Breast epithelium (tissue), 4 donors: ENCODE data around the gene RNASET2. TPM values are rescaled to one million over a fixed set of nuclear protein-coding genes. Genes with fewer than 3 reads are reported as not detected.

ENCODE experiments used
- DNase-seq, 2 donors: peaks; one replicate each; pipeline ENCODE4 v3.0.0-alpha.2; 2019; ENCODE audit warnings: low spot score in 2 of 2
- H3K27ac ChIP-seq, 2 donors: fragments of 200-600 bp; sonication (generic) in 1 of 2; one replicate each; pipeline ENCODE4 v1.5.1; 2016 to 2019; ENCODE audit warnings: mild to moderate bottlenecking in 1 of 2
- H3K27me3 ChIP-seq, 2 donors: fragments of 200-600 bp; sonication (generic) in 1 of 2; one replicate each; pipeline versions ENCODE4 v1.5.1 to v1.6.0; 2017 to 2019; ENCODE audit warnings: control low read depth in 1 of 2, mild to moderate bottlenecking in 1 of 2
- H3K36me3 ChIP-seq: fragments of 200-600 bp; one replicate; pipeline ENCODE4 v1.5.1; 2019
- H3K4me1 ChIP-seq, 2 donors: fragments of 200-600 bp; sonication (generic); one replicate each; pipeline ENCODE4 v1.5.1; 2016 to 2019; ENCODE audit warnings: control low read depth in 1 of 2
- H3K4me3 ChIP-seq, 3 donors: fragments of 200-600 bp; sonication (generic); 1 replicate in 2 of 3; 2 replicates in 1 of 3; pipeline ENCODE4 v1.5.1; 2016 to 2019; ENCODE audit warnings: mild to moderate bottlenecking in 3 of 3, moderate library complexity in 2 of 3
- H3K9me3 ChIP-seq, 2 donors: fragments of 200-600 bp; sonication (generic) in 1 of 2; one replicate each; pipeline ENCODE4 v1.5.1; 2016 to 2019; ENCODE audit warnings: control low read depth in 1 of 2
- CTCF ChIP-seq, 3 donors: fragments of 450-650 bp; IDR thresholded peaks; one replicate each; pipeline ENCODE4 v1.5.1; 2016 to 2017; ENCODE audit warnings: antibody characterized with exemption in 3 of 3, mild to moderate bottlenecking in 3 of 3, moderate library complexity in 3 of 3
- POLR2A ChIP-seq: fragments of 450-650 bp; IDR thresholded peaks from one replicate; pipeline ENCODE4 v1.6.1; 2016; ENCODE audit warnings: antibody characterized with exemption, mild to moderate bottlenecking, moderate library complexity
- POLR2AphosphoS5 ChIP-seq, 3 donors: sonication (generic); formaldehyde crosslinking; IDR thresholded peaks; one replicate each; pipeline ENCODE4 v1.6.1; 2017; ENCODE audit warnings: antibody characterized with exemption in 3 of 3
- intact Hi-C: fragments of 100-400 bp; cut with DNase I; formaldehyde crosslinking; loops from one replicate; pipeline ENCODE4 v1.15.1; 2023; ENCODE audit warnings: low total_unique reads
- total RNA-seq, 3 donors: library from RNA; depleted of rRNA; stranded (reverse); fragments of >200 nt; gene quantifications; one replicate each; pipeline ENCODE4 v1.1.0, GENCODE V29; 2016

The RNASET2 gene
- total RNA-seq, 3 donors from 2014 or later: 35.1 to 82.9 (median 80.6) TPM

- Histone ChIP-seq H3K4me1 (no peaks in the 10 kb centered on the region), H3K9me3 (no peaks in the 10 kb centered on the region), H3K27ac (no peak overlapping the region), H3K36me3 (no peaks in the 10 kb centered on the region), H3K4me3 (no peak overlapping the region), H3K27me3 (no peaks in the 10 kb centered on the region)
- DNase-seq: no peak
- intact Hi-C loops: no loop called here
- TF ChIP-seq CTCF (IDR thresholded peaks at IDR 0.05) (no peak), POLR2A (no peak), POLR2AphosphoS5 (IDR thresholded peaks at IDR 0.05) (no peak)
These were observed 45.1 kb downstream of the RNASET2 start for GRCh38 chr6:166911248-166911677.

- Histone ChIP-seq H3K27me3 (no peaks in the 10 kb centered on the region), H3K4me1 (no peaks in the 10 kb centered on the region), H3K27ac (no peak overlapping the region), H3K36me3 (no peaks in the 10 kb centered on the region), H3K4me3 (no peak overlapping the region), H3K9me3 (no peaks in the 10 kb centered on the region)
- DNase-seq: no peak
- intact Hi-C loops: no loop called here
- TF ChIP-seq POLR2AphosphoS5 (IDR thresholded peaks at IDR 0.05) (no peak), POLR2A (no peak), CTCF (IDR thresholded peaks at IDR 0.05) (no peak)
These were observed 45.7 kb downstream of the RNASET2 start for GRCh38 chr6:166910601-166911000.

GRCh38 chr6:166908811-166909210 lies 47.5 kb downstream of the RNASET2 start:
- H3K27ac ChIP-seq: no peak overlapping the region
- intact Hi-C loops: no loop called here
- TF ChIP-seq POLR2AphosphoS5 (IDR thresholded peaks at IDR 0.05): no peak
- no peak for TF ChIP-seq CTCF (IDR thresholded peaks at IDR 0.05)
- TF ChIP-seq POLR2A: no peak

GRCh38 chr6:166907871-166908806 lies 48.2 kb downstream of the RNASET2 start:
- Histone ChIP-seq H3K27ac (no peak overlapping the region), H3K9me3 (no peaks in the 10 kb centered on the region), H3K36me3 (no peaks in the 10 kb centered on the region), H3K4me3 (no peak overlapping the region), H3K27me3 (no peaks in the 10 kb centered on the region), H3K4me1 (no peaks in the 10 kb centered on the region)
- TF ChIP-seq POLR2AphosphoS5 (IDR thresholded peaks at IDR 0.05): no peak
- no peak for TF ChIP-seq CTCF (IDR thresholded peaks at IDR 0.05)
- no peak for TF ChIP-seq POLR2A
- intact Hi-C loops: no loop called here
- DNase-seq: no peak

More at GRCh38 chr6:166908811-166909210, 47.5 kb downstream of the RNASET2 start:
- no peaks in the 10 kb centered on the region for H3K4me1 ChIP-seq
- H3K27me3 ChIP-seq: no peaks in the 10 kb centered on the region
- H3K36me3 ChIP-seq: no peaks in the 10 kb centered on the region
- H3K9me3 ChIP-seq: no peaks in the 10 kb centered on the region
- H3K4me3 ChIP-seq: no peak overlapping the region
- DNase-seq: no peak

GRCh38 chr6:166907373-166907841 lies 48.9 kb downstream of the RNASET2 start:
- intact Hi-C loops: no loop called here
- H3K27ac ChIP-seq: no peak overlapping the region

More at GRCh38 chr6:166907373-166907841, 48.9 kb downstream of the RNASET2 start:
- TF ChIP-seq POLR2A (no peak), POLR2AphosphoS5 (IDR thresholded peaks at IDR 0.05) (no peak), CTCF (IDR thresholded peaks at IDR 0.05) (no peak)
- no peaks in the 10 kb centered on the region for H3K4me1 ChIP-seq
- no peaks in the 10 kb centered on the region for H3K9me3 ChIP-seq
- no peak for DNase-seq
- no peak overlapping the region for H3K4me3 ChIP-seq
- H3K27me3 ChIP-seq: no peaks in the 10 kb centered on the region
- no peaks in the 10 kb centered on the region for H3K36me3 ChIP-seq
